Liver (tissue), 9 donors: Measurements from ENCODE around the gene MYO18B. TPM values are rescaled to one million over a fixed set of nuclear protein-coding genes. Genes with fewer than 3 reads are reported as not detected.

Source experiments
- DNase-seq: peaks from one replicate; pipeline ENCODE4 v3.0.0-alpha.2; 2017; ENCODE audit warnings: low spot score
- H3K27ac ChIP-seq, 2 donors: one replicate each; pipeline ENCODE4 v1.7.0; 2013; ENCODE audit warnings: inconsistent platforms in 2 of 2, low read length in 2 of 2, control low read depth in 1 of 2, low read depth in 1 of 2, mild to moderate bottlenecking in 1 of 2
- H3K27me3 ChIP-seq, 4 donors: one replicate each; pipeline versions ENCODE4 v1.6.1 to v1.7.0; 2013; ENCODE audit warnings: low read length in 3 of 4, inconsistent platforms in 1 of 4, mild to moderate bottlenecking in 1 of 4, moderate library complexity in 1 of 4; ENCODE audit not compliant: control insufficient read depth in 4 of 4, insufficient read depth in 4 of 4
- H3K36me3 ChIP-seq, 4 donors: one replicate each; pipeline versions ENCODE4 v1.6.1 to v1.7.0; 2013; ENCODE audit warnings: low read length in 3 of 4, mild to moderate bottlenecking in 3 of 4, low read depth in 1 of 4, moderate library complexity in 1 of 4; ENCODE audit not compliant: control insufficient read depth in 4 of 4, insufficient read depth in 3 of 4
- H3K4me1 ChIP-seq, 4 donors: one replicate each; pipeline versions ENCODE4 v1.6.1 to v1.7.0; 2013; ENCODE audit warnings: low read length in 3 of 4, mild to moderate bottlenecking in 3 of 4, moderate library complexity in 1 of 4; ENCODE audit not compliant: control insufficient read depth in 4 of 4, insufficient read depth in 4 of 4
- H3K4me3 ChIP-seq, 3 donors: one replicate each; pipeline versions ENCODE4 v1.6.1 to v1.7.0; 2013; ENCODE audit warnings: low read length in 3 of 3, control low read depth in 1 of 3, low read depth in 1 of 3, mild to moderate bottlenecking in 1 of 3
- H3K9ac ChIP-seq, 2 donors: one replicate each; pipeline ENCODE4 v1.7.0; 2013; ENCODE audit warnings: low read length in 2 of 2, mild to moderate bottlenecking in 2 of 2, moderate library complexity in 2 of 2, control low read depth in 1 of 2, low read depth in 1 of 2
- H3K9me3 ChIP-seq, 4 donors: one replicate each; pipeline versions ENCODE4 v1.6.1 to v1.7.0; 2013; ENCODE audit warnings: low read length in 3 of 4; ENCODE audit not compliant: control insufficient read depth in 4 of 4
- GABPA ChIP-seq, 2 donors: IDR thresholded peaks in 1 of 2; conservative IDR thresholded peaks in 1 of 2; 2 replicates each; pipeline ENCODE4 v1.6.1; 2016; ENCODE audit warnings: antibody characterized with exemption in 2 of 2, mild to moderate bottlenecking in 1 of 2, moderate library complexity in 1 of 2
- JUND ChIP-seq, 2 donors: IDR thresholded peaks; 2 replicates each; pipeline ENCODE4 v1.6.1; 2016; ENCODE audit warnings: antibody characterized with exemption in 2 of 2
- NR2F2 ChIP-seq: IDR thresholded peaks from 2 replicates; pipeline ENCODE4 v1.6.1; 2016; ENCODE audit warnings: antibody characterized with exemption
- RAD21 ChIP-seq, 2 donors: IDR thresholded peaks; 2 replicates each; pipeline ENCODE4 v1.6.1; 2016; ENCODE audit warnings: antibody characterized with exemption in 2 of 2, mild to moderate bottlenecking in 2 of 2
- RXRA ChIP-seq, 2 donors: IDR thresholded peaks; 2 replicates each; pipeline ENCODE4 v1.6.1; 2017 to 2018; ENCODE audit warnings: antibody characterized with exemption in 2 of 2, mild to moderate bottlenecking in 1 of 2
- SP1 ChIP-seq: IDR thresholded peaks from 2 replicates; pipeline ENCODE4 v1.6.1; 2018; ENCODE audit warnings: antibody characterized with exemption, mild to moderate bottlenecking
- YY1 ChIP-seq: IDR thresholded peaks from 2 replicates; pipeline ENCODE4 v1.6.1; 2016; ENCODE audit warnings: antibody characterized with exemption, mild to moderate bottlenecking
- WGBS: extraction: QIAGEN DNeasy Blood & Tissue Kit; methylation state at CpG from one replicate; pipeline ENCODE4 v1.1.7; 2013; 5-methylcytosine and 5-hydroxymethylcytosine counted together
- polyA plus RNA-seq, 2 donors: library from polyadenylated mRNA; stranded (reverse) in 1 of 2; unstranded in 1 of 2; fragments of 200-250 nt in 1 of 2; fragments of >200 nt in 1 of 2; fragmentation: Nextera tagmentation in 1 of 2; extraction: Ambion mirVana in 1 of 2; gene quantifications; one replicate each; pipeline versions ENCODE4 v1.2.1 to v1.2.3, GENCODE V29; 2013 to 2015
- total RNA-seq, 2 donors: library from RNA; depleted of rRNA; stranded (reverse); fragments of >200 nt; gene quantifications; one replicate each; pipeline ENCODE4 v1.2.3, GENCODE V29; 2014
- TF ChIP-seq, protein P1 (sequence below): IDR thresholded peaks from 2 replicates; pipeline ENCODE4 v1.6.1; 2016; ENCODE audit warnings: antibody characterized with exemption, mild to moderate bottlenecking
- TF ChIP-seq, protein P2 (sequence below): IDR thresholded peaks from 2 replicates; pipeline ENCODE4 v1.6.1; 2016; ENCODE audit warnings: antibody characterized with exemption
- TF ChIP-seq, protein P3 (sequence below): fragments of 150-350 bp; IDR thresholded peaks from 2 replicates; pipeline ENCODE4 v1.5.1; 2017; ENCODE audit warnings: improper control_type of control experiment, low read depth, low read length; ENCODE audit not compliant: missing input control
- TF ChIP-seq, protein P4 (sequence below): IDR thresholded peaks from 2 replicates; pipeline ENCODE4 v1.6.1; 2016; ENCODE audit warnings: antibody characterized with exemption
- TF ChIP-seq, protein P5 (sequence below): IDR thresholded peaks from 2 replicates; pipeline ENCODE4 v1.6.1; 2016; ENCODE audit warnings: antibody characterized with exemption
- donor health status: healthy.
- donor health status: healthy.
- donor health status: healthy.
- donor health status: healthy.
- donor health status: healthy.

MYO18B gene
- total and polyA plus RNA-seq, 4 donors, result under 0.01 to 4.2 (median 0.02) TPM; not detected in 1

DNA sequence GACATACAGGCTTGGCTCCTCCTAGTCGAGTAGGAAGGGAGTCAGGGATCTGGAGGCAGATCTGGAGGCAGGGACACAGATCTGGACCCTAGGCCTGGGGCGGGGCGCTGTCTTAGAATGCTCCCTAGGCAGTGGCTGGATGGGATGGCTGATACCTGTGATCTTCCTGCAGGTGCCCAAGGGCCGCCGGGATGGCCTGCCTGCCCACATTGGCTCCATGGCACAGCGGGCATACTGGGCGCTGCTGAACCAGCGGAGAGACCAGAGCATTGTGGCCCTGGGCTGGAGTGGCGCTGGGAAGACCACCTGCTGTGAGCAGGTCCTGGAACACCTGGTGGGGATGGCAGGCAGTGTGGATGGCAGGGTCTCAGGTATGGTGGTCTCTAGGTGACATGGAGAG, 35.4 kb downstream of the MYO18B start:
- H3K36me3 ChIP-seq, result no peaks in the 10 kb centered on the region
- DNase-seq, result no peak
- no peak overlapping the region for H3K9ac ChIP-seq
- H3K4me3 ChIP-seq, result no peak overlapping the region
- no peaks in the 10 kb centered on the region for H3K4me1 ChIP-seq
- TF ChIP-seq, protein P1, sequence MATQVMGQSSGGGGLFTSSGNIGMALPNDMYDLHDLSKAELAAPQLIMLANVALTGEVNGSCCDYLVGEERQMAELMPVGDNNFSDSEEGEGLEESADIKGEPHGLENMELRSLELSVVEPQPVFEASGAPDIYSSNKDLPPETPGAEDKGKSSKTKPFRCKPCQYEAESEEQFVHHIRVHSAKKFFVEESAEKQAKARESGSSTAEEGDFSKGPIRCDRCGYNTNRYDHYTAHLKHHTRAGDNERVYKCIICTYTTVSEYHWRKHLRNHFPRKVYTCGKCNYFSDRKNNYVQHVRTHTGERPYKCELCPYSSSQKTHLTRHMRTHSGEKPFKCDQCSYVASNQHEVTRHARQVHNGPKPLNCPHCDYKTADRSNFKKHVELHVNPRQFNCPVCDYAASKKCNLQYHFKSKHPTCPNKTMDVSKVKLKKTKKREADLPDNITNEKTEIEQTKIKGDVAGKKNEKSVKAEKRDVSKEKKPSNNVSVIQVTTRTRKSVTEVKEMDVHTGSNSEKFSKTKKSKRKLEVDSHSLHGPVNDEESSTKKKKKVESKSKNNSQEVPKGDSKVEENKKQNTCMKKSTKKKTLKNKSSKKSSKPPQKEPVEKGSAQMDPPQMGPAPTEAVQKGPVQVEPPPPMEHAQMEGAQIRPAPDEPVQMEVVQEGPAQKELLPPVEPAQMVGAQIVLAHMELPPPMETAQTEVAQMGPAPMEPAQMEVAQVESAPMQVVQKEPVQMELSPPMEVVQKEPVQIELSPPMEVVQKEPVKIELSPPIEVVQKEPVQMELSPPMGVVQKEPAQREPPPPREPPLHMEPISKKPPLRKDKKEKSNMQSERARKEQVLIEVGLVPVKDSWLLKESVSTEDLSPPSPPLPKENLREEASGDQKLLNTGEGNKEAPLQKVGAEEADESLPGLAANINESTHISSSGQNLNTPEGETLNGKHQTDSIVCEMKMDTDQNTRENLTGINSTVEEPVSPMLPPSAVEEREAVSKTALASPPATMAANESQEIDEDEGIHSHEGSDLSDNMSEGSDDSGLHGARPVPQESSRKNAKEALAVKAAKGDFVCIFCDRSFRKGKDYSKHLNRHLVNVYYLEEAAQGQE, result no peak
- TF ChIP-seq GABPA (IDR thresholded peaks at IDR 0.05 in 1 of 2, conservative IDR thresholded peaks at IDR 0.05 in 1 of 2), result no peak
- TF ChIP-seq NR2F2, result no peak
- TF ChIP-seq, protein P2, sequence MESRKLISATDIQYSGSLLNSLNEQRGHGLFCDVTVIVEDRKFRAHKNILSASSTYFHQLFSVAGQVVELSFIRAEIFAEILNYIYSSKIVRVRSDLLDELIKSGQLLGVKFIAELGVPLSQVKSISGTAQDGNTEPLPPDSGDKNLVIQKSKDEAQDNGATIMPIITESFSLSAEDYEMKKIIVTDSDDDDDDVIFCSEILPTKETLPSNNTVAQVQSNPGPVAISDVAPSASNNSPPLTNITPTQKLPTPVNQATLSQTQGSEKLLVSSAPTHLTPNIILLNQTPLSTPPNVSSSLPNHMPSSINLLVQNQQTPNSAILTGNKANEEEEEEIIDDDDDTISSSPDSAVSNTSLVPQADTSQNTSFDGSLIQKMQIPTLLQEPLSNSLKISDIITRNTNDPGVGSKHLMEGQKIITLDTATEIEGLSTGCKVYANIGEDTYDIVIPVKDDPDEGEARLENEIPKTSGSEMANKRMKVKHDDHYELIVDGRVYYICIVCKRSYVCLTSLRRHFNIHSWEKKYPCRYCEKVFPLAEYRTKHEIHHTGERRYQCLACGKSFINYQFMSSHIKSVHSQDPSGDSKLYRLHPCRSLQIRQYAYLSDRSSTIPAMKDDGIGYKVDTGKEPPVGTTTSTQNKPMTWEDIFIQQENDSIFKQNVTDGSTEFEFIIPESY, result no peak
- TF ChIP-seq, protein P3, sequence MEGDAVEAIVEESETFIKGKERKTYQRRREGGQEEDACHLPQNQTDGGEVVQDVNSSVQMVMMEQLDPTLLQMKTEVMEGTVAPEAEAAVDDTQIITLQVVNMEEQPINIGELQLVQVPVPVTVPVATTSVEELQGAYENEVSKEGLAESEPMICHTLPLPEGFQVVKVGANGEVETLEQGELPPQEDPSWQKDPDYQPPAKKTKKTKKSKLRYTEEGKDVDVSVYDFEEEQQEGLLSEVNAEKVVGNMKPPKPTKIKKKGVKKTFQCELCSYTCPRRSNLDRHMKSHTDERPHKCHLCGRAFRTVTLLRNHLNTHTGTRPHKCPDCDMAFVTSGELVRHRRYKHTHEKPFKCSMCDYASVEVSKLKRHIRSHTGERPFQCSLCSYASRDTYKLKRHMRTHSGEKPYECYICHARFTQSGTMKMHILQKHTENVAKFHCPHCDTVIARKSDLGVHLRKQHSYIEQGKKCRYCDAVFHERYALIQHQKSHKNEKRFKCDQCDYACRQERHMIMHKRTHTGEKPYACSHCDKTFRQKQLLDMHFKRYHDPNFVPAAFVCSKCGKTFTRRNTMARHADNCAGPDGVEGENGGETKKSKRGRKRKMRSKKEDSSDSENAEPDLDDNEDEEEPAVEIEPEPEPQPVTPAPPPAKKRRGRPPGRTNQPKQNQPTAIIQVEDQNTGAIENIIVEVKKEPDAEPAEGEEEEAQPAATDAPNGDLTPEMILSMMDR, result no peak
- WGBS, result 74% methylated on average over 9 of the region's 9 CpGs
- no peak overlapping the region for H3K27ac ChIP-seq
- H3K9me3 ChIP-seq, result no peaks in the 10 kb centered on the region
- peaks cover 0 to 2% (median 0%) of the 10 kb centered on the region in 4 donors for H3K27me3 ChIP-seq

DNA sequence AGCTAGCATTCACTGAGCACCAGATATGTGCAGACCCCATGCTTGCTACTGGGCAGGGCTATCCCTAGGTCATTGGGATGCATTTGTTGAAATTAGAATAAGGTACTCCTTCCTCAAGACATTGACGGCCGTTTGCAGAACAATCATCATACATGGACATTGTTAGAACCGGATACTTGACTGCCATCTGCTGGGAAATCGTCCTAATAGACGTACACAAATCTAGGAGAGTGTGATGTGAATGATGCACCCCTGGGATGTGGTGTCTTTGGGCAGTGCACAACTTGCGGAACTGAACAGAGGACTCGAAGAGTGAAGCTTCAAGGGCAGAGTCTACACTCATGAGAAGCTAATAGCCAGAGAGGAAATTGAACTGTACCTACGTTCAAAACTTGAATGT, 35.9 kb downstream of the MYO18B start:
- WGBS, result 34% methylated on average over 8 of the region's 8 CpGs
- H3K27me3 ChIP-seq, result peaks cover 0 to 2% (median 0%) of the 10 kb centered on the region in 4 donors
- DNase-seq, result no peak
- no peak overlapping the region for H3K4me3 ChIP-seq
- no peak for TF ChIP-seq YY1
- peak; percentile 45 to 59 for TF ChIP-seq RAD21 (IDR thresholded peaks at IDR 0.05)
- no peak overlapping the region for H3K9ac ChIP-seq
- no peaks in the 10 kb centered on the region for H3K36me3 ChIP-seq
- H3K27ac ChIP-seq, result no peak overlapping the region
- no peaks in the 10 kb centered on the region for H3K9me3 ChIP-seq
- H3K4me1 ChIP-seq, result no peaks in the 10 kb centered on the region

DNA sequence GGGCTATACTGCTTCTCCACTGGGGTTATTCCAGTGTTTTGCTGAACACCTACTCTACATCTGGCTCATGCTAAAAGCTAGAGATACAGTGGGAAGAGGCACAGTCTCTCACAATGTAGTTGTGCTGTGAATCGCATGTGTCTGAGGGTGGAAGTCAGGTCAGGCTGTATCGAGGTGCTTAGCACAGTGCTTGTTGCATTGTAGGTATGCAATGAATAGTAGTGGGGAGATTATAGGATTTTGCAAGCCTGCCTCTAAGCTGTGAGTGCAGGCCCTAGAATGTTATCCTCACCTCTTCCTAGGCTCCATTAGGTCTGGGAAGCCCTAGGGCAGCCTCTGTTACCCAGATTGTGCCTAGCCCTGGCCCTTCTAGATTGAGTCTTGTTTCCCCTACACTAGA, 37.4 kb downstream of the MYO18B start:
- 97% methylated on average over 2 of the region's 2 CpGs for WGBS

More for the DNA sequence above, 37.4 kb downstream of the MYO18B start:
- no peaks in the 10 kb centered on the region for H3K9me3 ChIP-seq
- H3K27me3 ChIP-seq, result peaks cover 0 to 2% (median 0%) of the 10 kb centered on the region in 4 donors
- TF ChIP-seq, protein P4, sequence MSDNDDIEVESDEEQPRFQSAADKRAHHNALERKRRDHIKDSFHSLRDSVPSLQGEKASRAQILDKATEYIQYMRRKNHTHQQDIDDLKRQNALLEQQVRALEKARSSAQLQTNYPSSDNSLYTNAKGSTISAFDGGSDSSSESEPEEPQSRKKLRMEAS, result no peak
- no peak for TF ChIP-seq GABPA (IDR thresholded peaks at IDR 0.05 in 1 of 2, conservative IDR thresholded peaks at IDR 0.05 in 1 of 2)
- TF ChIP-seq RXRA (IDR thresholded peaks at IDR 0.05), result no peak
- TF ChIP-seq, protein P5, sequence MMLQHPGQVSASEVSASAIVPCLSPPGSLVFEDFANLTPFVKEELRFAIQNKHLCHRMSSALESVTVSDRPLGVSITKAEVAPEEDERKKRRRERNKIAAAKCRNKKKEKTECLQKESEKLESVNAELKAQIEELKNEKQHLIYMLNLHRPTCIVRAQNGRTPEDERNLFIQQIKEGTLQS, result no peak
- no peak for TF ChIP-seq SP1
- TF ChIP-seq JUND (IDR thresholded peaks at IDR 0.05), result no peak
- H3K27ac ChIP-seq, result no peak overlapping the region
- no peaks in the 10 kb centered on the region for H3K36me3 ChIP-seq
- H3K9ac ChIP-seq, result no peak overlapping the region
- DNase-seq, result no peak
- H3K4me1 ChIP-seq, result no peaks in the 10 kb centered on the region
- H3K4me3 ChIP-seq, result no peak overlapping the region
